VCaP (cell line): ENCODE results near the gene SPATS2L.

Experiments used
- H3K27ac ChIP-seq: fragments of 450-650 bp; 2 replicates; pipeline ENCODE4 v1.5.1; 2017
- TF ChIP-seq, protein P1 (sequence below): fragments of 450-650 bp; conservative IDR thresholded peaks from 2 replicates; pipeline ENCODE4 v1.5.1; 2017; ENCODE audit warnings: mild to moderate bottlenecking, moderate library complexity

The SPATS2L gene

DNA sequence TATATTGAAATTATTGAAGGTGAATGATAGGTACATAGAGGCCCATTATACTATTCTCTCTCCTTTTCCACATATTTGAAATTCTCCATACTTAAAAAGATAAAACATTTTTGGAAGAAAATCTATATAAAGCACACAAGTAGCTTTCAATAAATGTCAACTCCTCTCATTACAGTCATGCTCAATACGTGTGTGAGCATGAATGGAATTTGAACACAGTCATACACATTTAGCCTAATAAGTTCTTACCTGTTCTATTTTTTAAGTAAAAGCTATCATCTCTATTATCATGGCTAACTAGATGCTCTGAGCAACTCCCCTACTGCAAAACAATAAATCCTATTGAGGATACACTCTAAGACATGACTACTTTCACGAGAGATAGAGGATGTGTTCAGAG, 41.9 kb upstream of the SPATS2L start:
- H3K27ac ChIP-seq = no peak overlapping the region
- TF ChIP-seq, protein P1, sequence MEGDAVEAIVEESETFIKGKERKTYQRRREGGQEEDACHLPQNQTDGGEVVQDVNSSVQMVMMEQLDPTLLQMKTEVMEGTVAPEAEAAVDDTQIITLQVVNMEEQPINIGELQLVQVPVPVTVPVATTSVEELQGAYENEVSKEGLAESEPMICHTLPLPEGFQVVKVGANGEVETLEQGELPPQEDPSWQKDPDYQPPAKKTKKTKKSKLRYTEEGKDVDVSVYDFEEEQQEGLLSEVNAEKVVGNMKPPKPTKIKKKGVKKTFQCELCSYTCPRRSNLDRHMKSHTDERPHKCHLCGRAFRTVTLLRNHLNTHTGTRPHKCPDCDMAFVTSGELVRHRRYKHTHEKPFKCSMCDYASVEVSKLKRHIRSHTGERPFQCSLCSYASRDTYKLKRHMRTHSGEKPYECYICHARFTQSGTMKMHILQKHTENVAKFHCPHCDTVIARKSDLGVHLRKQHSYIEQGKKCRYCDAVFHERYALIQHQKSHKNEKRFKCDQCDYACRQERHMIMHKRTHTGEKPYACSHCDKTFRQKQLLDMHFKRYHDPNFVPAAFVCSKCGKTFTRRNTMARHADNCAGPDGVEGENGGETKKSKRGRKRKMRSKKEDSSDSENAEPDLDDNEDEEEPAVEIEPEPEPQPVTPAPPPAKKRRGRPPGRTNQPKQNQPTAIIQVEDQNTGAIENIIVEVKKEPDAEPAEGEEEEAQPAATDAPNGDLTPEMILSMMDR = no peak

DNA sequence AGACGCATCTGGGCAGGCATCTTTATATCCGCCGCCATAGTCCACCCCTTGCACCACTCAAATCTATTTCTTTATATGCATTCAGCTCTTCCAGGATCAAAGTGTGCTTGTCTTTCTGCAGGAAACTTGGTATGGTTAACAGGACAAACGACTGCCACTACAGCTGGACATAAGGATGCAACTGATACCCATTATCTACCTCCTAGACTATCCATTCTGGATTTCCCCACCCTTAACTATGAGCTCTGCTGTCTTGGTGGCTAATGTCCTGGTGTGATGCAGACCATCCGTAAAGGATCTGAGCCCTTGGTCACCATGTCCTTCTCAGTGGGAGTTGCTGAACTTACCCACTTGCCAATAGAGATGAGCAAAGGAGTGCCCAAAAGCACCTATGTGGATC, 40.1 kb upstream of the SPATS2L start:
- TF ChIP-seq, protein P1 = no peak

DNA sequence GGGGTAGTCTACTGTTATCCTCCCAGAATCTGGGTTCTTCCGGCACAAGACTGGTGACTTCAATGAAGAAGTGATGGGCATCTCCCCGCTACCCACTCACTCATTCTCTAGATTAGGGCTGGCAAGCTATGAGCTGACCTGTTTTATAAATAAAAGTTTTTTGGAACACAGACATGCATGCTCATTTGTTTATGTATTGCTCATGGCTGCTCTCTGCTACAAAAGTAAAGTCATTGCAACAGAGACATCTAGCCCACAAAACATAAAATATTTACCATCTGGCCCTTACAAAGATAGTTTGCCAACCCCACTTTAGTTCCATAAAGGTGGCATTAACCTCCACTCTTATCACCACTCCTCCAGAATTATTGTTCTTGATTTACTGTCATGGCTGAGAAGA, 39.1 kb upstream of the SPATS2L start:
- H3K27ac ChIP-seq = no peak overlapping the region
- TF ChIP-seq, protein P1 = no peak

More for the DNA sequence above, 40.1 kb upstream of the SPATS2L start:
- H3K27ac ChIP-seq = no peak overlapping the region

DNA sequence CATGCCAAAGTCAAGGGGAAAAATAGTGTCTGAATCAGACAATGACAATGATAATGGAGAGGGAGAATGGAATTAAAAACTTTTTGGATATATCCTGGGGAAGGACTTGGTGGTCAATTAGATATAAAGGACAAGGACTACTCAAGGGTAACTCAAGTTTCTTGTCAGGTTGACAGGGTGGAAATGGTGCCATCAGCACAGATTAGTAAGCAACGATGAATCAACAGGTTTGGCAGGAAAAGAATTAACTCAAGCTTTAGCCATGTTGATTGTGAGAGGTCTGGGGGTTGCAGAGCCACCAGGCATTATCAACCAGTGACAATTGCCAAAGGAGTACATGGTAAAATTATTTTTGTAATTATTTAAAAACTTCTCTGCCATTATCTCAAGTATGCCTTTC, 35.8 kb upstream of the SPATS2L start:
- TF ChIP-seq, protein P1 = no peak
- no peak overlapping the region for H3K27ac ChIP-seq

DNA sequence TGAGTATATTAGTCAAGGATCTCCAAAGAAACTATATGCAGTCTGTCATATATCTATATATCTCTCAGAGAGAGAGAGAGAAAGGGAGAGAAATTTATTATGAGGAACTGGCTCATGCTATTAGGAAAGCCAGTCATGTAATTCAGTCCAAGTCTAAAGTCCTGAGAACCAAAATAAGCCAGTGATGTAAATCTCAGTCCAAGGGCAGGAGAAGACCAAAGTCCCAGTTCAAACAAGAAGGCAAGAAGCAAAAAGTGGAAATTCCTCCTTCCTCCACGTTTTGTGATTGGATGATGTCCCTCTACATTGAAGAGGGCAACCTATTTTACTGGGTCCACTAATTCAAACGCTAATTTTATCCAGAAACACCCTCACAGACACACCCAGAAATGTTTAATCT, 34.2 kb upstream of the SPATS2L start:
- no peak overlapping the region for H3K27ac ChIP-seq
- TF ChIP-seq, protein P1 = no peak

DNA sequence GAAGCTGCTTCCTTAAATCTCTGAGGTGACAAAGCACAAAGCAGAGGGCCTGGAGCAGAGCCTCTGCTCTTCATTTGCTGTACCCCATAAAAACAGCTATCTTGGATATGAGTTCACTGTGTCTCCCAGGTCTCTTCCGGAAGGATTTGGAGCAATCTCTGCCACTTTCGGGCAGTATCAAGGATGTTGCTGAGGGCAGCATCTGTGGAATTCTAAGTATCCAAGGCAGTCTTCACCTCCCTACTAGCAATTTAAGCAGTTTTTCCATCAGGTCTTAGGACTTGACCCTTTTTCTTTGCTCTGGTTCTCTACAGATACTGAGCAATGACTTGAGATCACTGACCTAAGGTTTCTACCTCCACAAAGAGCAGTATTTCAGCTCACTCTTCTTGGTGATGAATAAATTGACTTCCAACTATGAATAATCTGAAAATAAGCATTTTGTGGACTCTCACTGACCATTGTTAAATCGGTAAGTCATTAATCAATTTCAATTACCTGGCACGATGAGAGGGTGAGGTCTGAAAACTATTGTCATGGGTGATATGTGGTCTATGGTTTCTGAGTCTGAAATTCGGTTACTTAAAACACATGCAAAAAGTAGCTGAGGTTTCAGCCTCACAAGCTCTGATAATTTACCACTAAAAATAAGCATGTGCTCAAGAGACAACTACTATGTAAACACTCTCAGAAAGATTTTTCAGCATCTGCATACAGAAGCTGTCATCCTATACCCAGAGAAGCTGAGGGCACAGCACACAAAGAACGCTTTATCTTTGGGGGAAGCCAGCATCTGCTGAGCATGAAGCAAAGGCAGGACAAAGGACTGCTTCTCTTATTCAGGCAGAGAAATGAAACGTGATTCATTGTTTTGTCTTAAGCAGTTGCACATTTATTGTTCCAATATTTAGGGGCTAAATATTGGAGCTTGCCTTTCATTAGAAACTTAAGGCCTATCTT, 32.1 kb upstream of the SPATS2L start:
- no peak overlapping the region for H3K27ac ChIP-seq

DNA sequence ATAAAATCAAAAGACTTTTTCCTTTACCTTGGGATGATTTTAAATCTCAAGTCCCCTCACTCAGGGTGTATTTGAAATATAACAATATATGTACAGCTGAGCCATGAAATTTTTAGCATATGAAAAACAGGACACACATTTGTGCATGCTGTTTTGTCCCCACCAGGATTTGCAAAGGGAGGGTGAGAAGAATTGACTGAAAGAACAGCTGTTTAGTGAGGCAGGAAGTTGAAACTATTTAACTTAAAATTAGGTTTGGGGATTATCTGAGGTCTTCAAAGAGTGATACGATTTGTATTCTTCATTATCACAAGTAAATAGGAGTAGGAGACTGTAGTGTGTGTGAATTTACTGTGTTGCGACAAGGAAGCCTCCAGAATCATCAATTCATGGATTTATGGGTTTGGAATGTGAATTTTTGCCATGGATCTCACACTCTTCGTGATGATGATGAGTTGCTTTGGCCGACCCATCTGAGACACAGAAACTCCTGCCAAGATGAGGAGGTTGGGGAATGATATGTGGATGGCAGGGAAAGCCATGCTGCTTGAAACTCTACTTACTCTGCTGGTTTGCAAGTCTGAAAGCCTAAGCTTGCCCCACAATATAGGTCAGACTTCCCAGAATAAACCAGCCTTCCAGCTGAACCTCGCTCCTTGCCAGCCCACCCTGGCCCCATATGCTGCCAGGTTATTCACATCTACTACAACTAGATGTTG, 31.0 kb upstream of the SPATS2L start:
- TF ChIP-seq, protein P1 = no peak
- H3K27ac ChIP-seq = no peak overlapping the region

More for the DNA sequence above, 32.1 kb upstream of the SPATS2L start:
- TF ChIP-seq, protein P1 = no peak
